Muscle of back (tissue), 11 donors: Measurements from ENCODE around the gene TNRC6B. TPM values are rescaled to one million over a fixed set of nuclear protein-coding genes. Genes with fewer than 3 reads are reported as not detected.
"Not testable (repeated sequence)": the region's sequence is repeated elsewhere in the genome, so short reads cannot be mapped to it uniquely, and the experiment has no call there.

ENCODE experiments used
- DNase-seq, 3 donors: peaks; one replicate each; pipeline versions ENCODE4 v3.0.0 to v3.0.0-alpha.2; 2013
- polyA plus RNA-seq, 10 donors: library from polyadenylated mRNA; unstranded; fragments of 120-200 nt; gene quantifications; one replicate each; pipeline ENCODE4 v1.2.1, GENCODE V29; 2013; ENCODE audit not compliant: insufficient read length in 10 of 10

TNRC6B gene
- polyA plus RNA-seq, 10 donors: 7.0 to 11.2 (median 10.0) TPM

DNA sequence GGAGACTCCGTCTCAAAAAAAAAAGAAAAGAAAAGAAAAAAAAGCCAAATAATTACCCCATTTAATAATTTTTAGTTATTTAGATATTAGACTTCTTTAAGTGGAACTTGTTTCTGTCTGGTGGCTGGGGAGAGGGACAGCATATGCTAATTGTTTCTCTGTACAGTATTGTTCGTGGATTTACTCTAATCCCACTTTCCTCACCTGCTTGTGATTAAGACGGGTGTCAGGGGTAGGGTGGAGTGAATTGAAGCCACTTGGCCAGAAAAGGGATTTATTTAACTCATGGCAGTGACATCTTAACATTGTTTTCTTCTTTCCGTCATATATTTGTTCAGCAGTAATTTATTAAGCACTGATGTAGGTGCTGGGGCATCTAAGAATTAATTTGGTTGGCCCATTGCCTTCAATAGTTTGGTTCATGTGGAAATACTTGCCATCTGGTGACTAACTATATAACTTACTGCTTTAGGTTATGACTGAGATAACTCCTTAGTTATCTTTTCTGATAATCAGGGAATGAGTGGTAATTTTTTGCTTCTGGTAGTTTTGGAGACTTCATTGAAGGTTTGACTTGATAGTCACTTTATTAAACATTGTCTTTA, 4.6 kb downstream of the TNRC6B start:
- no peak for DNase-seq

DNA sequence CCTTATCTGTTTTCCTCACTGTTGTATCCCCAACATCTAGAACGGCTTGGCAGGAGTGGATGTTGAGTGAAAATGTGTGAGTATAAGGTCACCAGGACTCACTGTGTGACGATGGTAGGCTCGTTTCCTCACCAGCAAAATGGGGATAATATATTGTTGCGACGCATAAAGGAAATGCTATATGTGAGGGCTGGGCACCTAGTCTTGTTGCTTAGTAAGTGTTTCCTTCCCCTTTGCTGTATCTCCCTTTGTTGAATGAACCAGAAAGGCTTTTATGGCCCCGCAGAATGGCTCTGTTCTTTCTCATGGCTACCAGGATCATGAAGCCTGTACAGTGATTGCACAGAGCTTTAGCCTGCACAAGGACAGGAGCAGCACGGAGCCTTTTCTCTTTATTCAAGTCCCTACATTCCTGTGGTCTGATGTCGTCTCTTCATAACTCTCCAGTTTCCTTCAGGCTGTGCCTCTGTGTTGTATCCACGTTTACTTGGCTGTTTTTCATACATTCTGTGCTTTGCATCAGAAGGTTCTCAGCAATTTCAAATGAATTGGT, 5.4 kb downstream of the TNRC6B start:
- DNase-seq: peak; percentile 76 to 84 (median 83)

DNA sequence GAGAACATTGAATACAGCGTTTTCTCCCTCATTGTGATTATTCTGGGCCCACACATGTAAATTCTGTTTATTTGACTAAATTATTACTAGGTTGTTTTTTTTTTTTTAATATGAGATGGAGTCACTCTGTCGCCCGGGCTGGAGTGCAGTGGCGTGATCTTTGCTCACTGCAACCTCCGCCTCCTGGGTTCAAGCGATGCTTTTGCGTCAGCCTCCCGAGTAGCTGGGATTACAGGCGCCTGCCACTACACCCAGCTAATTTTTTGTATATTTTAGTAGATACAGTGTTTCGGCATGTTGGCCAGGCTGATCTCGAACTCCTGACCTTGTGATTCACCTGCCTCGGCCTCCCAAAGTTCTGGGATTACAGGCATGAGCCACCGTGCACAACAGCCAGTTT, 5.9 kb downstream of the TNRC6B start:
- DNase-seq: not testable (repeated sequence)

DNA sequence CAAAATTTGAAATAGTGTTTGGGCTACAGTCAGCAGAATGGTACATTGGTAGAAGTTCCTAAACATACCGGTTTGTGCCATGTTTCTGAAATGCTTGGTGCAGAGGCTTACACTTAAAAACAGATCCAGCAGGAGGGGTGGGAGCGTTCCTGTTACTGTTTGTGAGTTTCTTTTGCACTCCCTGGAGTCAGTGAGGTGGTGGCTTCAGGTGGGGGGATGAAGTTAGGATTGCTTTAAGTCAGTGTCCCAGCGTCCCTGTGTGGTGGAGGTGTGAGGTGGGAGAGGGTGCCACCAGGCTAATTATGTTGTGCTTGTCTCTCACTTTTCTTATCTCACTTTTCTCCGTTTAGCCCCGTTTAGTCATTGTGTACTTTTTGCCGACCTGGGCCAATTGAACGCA, 9.7 kb downstream of the TNRC6B start:
- no peak for DNase-seq

DNA sequence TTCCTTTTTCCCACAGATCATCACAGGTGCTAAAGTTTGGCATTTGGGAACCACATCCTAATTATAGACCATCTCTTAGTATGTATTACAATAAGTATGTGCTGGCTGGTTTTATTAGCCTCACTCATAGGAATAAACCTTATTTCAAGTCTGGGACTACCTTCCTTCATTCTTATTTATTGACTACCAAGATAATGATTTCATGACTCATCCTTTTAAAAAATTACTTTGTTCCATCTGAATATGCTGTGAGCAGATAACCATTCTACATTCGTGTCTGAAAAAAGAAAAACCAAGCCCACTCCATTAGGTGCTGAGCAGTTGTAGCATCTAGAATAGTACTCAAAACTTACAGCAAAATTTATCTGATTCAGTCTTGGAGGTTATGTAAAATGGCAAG, 12.3 kb downstream of the TNRC6B start:
- no peak for DNase-seq

DNA sequence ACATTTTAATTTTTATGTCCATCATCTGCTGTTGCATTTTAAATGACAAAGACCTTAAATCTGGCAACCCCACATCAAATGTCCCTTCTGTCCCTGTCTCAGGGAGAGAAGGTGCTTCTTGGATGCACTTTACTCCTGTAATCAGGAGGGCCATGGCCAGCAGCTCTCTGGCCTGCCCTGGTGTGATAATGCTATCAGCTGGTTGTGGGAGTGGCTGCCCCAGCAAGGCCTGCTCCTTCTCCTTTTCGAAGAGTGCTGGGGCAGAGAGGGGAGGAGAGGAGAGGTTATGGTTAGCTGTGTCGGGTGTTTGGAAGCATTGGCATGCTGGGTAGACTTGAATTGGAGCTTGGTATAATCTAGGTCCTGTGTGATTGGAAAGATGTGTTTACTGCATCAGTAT, 12.8 kb downstream of the TNRC6B start:
- DNase-seq: no peak

DNA sequence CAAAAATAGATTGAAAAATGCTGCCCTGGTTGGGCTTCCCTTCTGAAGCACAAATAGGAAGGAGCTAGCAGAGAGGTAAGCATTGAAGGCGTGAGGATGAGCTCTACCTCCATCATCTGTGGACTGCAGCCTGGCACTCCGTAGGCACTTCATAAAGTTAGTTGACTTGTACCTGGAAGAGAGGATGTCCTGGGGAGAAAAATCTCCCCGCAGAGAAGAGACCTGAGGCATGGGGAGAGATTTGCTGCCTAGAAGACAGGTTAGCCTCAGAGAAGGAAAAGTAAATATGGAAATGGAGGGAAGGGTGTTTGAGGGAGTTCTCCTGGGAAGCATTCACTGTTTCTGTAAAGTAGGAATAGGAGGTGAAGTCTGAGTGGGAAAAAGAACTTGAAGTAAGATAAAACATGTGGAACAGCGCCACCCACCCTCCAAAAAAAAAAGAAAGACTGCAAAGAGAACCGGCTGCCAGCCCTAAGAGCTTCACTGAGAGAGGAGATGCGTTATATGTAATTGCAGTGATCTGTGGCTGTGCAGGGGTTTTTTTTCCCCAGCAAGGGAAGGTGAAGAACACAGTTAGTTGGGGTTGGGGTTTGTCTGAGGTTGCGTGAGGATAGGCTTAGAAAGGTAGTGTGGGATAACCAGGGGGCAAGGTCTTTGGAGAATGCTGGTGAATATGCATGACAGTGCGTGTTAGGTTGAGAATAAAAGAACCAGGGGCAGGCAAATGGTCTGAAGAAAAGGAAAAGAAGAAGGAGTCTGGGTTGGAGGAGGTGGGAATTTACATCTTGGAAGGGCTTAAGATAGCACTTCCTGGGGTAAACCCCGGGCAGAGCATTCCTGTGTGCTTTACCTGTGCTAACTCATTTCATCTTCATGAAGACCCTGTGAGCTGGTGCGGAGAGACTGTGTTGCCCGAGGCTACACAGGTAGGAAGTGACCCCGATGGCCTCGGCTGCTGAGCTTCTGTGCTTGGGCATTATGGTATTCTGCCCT, 16.0 kb downstream of the TNRC6B start:
- peak; percentile 50 to 71 (median 54) for DNase-seq

DNA sequence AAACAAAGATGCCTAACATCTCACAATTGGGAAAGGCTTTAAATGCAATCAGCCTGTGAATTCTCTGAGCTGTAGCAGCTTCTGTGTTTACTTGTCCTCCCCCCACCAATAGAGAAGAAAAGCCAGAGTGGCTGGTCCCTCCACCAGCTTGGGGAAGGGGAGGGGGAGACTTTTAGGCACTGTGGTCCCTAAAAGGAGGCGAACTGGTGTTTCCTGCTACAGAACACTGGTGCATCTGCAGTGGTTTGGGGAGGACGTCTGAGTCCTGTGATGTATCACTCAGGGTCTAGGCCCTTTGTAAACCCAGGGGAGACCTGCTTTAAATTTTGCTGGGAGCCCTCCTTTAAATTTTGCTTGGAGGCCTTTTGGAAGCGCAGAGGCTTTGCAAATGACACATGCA, 16.9 kb downstream of the TNRC6B start:
- no peak for DNase-seq

DNA sequence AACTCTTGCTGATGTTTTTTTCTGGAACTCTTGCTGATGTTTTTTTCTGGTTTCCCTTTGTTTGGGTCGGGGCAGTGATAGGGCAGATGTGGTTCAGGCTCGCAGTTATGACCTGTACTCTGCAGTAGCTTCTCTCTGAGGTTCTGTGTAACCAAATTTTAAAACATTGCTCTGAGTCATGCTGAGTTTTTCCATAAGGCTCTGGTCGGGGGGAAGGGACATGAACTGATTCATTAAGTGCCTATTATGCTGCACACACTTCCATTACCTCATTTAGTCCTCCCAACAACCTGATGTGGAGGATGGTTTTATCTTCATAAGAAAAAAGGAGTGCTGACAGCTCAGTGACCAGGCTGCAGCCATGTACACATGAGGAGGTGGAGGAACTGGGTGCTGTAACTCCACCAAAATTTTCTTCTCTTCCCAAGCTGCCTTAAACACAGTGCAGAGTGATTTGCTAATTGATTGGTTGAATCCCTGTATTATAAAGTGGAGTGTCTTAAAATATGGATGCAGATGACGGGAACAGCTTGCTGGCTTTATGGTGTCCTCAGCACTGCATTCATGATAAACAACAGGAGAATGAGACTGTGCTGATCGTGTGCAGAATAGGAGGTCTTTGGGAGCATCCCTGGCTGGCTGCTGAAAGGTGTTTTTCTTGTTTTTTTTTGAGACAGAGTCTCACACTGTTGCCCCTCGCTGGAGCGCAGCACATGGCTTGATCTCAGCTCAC, 19.1 kb downstream of the TNRC6B start:
- peak in 2 of 3 donors; percentile 55 to 86 for DNase-seq

DNA sequence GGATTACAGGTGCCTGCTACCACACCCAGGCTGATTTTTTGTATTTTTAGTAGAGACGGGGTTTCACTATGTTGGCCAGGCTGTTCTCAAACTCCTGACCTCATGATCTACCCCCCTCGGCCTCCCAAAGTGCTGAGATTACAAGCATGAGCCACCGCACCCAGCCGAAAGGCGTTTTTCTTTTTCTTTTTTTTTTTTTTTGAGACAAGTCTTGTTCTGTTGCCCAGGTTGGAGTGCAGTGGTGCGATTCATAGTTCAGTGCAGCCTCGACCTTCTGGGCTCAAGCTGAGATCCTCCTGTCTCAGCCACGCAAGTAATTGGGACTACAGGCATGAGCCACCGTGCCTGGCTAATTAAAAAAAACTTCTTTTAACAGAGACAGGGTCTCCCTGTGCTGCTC, 19.7 kb downstream of the TNRC6B start:
- not testable (repeated sequence) for DNase-seq

DNA sequence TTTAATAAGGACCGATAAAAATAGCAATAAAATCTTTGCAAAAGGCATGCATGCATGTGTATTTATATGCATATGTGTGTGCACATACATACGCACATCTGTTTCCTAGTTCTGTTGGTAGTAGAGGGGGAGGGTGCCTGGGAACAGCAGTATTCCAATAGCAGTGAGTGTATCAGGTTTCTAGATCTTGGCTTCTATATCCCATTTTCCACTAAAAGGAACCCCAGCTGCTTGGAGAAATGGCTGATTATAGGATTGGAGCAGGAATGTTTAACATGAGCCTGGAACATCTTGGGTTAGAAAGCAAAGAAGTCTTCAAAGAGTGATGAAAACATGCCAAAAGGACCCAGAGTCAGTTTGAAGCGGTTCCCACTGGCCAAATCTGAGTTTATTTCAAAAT, 21.0 kb downstream of the TNRC6B start:
- peak; percentile 71 to 91 (median 76) for DNase-seq

DNA sequence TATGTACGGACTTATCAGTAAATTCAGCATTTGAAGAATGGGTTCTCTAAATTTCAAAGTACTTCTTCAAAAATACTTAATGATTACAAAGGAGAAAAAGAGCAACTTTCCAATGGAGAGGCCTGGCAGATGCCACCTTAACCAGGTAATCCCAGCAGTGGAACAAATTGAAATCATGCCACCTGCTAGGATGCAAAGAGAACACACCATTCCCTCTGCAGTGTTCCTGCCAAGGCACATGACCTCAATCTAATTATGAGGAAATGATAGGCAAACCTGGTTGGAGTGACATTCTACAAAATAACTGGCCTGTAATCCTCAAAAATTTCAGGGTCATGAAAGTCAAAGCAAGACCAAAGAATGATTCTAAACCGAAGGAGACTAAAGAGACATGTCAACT, 21.5 kb downstream of the TNRC6B start:
- DNase-seq: no peak

DNA sequence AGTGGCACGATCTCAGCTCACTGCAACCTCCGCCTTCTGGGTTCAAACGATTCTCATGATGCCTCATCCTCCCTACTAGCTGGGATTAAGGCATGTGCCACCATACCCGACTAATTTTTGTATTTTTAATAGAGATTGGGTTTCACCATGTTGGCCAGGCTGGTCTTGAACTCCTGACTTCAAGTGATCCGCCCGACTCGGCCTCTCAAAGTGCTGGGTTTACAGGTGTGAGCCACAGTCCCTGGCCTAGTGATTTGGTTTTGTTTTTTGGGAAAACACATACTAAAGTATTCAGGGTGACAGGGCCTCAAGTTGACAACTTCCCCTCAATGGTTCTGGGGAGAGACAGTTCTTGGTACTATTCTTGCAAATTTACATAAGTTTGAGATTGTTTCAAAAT, 22.1 kb downstream of the TNRC6B start:
- no peak for DNase-seq

DNA sequence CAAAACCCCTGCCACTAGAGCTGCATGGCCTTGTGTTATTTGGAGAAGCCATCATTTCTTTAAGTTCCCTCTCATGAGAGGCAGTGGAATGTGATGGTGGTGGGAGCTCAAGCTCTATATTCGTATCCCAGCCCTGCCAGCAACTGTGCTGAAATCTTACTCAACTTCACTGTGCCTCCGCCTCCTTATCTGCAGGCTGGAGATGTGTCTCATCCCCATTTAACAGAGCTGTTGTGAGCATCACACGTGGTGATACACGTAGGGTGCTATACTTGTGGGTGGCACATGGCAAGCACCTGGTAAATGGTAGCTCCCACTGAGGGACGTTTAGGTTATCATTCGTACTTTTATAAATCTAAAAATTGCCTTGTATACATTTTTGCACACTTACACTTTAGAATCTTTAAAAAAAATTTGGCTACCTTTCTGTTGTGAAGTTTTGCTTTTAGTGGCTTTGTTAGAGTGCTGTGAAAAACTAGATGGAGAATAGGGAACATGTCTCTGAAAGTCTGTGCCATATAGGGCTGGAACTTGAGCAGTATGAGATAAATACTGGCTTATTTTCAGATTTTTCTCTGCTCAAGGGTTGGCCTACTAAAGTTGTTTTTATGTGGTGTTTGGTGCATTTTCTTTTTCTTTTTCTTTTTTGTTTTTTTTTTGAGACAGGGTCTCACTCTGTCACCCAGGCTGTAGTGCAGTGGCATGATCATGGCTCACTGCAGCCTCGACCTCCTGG, 23.2 kb downstream of the TNRC6B start:
- peak in 1 of 3 donors; percentile 33 for DNase-seq

DNA sequence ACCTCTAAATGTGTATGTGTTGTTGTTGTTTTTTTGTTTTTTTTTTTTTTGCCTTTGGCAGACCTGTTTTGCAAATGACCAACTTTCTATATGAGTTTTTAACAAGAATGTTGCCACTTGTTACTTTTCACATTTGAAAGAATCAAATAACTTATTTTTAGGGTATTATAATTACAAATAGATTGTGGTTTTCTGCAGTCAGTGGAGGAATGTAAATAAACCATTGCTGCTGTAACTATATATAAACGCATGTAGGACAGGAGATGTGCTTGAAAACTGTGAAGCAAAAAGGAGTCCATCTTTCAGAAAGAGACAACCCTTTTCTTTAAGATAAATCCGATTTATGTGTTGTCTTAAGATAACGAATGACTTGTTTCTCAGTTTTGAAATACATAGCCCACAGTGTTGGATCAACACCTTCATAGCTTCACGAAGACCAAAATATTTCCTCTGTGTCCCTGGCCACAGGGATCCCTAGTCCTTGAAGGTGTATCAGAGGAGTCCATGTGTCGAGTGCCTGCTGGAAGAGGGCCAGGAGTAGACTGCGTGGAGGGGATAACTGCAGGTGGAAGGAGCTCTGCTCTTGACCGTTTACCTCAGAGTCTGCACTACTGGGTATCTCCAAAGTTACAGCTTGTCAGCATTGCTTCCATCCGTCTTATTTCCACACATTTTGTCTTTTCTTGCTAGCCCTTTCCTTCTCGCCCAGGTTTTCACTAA, 24.7 kb downstream of the TNRC6B start:
- no peak for DNase-seq

DNA sequence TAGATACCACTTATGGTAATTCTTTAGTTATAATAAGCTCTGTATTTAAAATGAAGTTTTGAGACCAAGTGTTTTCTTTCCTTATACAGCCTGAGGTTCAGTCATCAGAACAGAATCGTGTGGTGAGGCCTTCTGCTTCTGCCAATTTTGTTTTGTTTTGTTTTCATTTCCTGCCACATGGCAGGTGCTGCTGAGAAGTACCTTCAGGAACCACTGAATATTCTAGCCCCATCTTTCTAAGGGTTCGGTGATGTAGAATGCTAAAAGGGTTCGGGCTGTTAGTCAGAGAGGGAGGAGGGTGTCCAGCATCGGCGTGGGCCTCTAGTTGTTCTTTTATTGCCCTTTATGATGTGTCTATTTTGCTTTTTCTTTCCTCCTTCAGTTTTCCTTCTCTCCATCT, 25.8 kb downstream of the TNRC6B start:
- no peak for DNase-seq

DNA sequence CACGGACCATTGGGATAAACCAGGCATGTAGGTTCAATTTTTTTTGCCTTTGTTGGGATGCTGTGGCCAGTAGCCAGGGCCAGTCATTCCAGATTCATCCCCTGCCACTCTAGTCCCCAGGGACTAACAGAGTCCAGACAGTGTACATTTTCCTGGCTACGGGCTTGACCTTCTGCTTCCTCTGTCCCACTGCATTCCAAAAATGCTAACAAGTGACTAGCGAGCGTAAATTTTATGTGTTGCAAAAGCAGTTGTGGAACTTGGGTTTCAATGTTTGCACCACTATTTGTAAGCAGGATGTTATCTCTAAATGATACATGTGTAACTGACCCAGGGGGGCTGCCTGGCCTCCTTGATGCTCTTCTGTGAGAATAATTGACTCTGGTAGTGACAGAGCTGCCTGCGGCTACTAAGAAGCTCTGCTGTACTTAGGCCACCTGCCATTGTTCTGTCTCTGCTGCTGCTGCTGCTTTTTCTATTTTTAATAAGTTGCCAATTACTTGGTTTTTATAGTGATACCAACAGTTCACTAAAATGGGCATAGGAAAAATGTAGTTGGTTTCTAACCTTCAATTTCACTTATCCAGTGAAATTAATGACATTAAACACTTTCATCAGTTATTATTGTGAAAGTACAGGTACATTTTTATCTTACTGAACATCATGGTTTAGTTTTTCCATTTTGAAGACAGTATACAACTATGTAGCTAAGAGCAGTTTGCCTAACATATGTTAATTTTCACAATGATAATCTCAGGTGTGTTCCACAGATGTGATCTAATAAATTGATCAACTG, 26.8 kb downstream of the TNRC6B start:
- DNase-seq: peak in 2 of 3 donors; percentile 53 to 62

DNA sequence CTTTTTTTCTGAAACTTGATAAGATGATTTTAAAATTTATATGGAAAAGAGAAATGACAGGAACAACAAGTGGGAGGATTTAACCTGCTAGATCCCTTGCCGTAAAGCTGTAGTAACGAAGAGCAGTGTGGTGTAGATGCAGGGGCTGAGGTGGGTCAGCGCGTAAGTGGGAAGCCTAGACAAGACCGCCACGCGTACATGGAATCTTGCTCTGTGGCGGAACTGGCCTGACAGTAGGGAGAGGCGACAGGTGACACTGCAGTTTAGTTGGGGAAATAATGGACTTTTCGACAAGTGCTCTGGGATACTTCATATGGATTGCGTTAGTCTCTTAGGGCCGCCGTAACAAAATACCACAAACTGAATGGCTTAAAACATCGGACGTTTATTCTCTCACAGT, 28.8 kb downstream of the TNRC6B start:
- DNase-seq: no peak

DNA sequence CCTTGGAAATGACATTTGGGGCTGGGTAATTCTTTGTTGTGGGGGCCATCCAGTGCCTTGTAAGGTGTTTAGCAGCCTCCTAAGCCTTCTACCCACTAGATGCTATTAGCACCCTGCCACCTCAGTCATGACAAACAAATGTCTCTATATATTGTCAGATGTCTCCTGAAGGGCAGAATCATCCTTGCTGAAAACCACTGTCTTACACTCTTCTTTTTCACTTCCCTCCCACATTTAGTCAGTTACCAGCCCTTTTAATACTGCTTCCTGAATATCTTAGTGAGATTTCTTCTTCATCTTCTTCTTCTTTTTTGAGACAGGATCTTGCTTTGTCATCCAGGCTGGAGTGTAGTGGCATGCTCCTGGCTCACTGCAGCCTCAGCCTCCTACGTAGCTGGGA, 33.1 kb downstream of the TNRC6B start:
- no peak for DNase-seq
